SK-N-MC (cell line): ENCODE measurements around the gene JAZF1.

Experiments
- EZH2 ChIP-seq: fragments of 200-600 bp; sonication (generic); IDR thresholded peaks from one replicate; pipeline ENCODE4 v1.6.1; 2017; ENCODE audit warnings: antibody characterized with exemption
- FOXP2 ChIP-seq: optimal IDR thresholded peaks from 2 replicates; pipeline ENCODE3; 2011; ENCODE audit warnings: mild to moderate bottlenecking, moderate library complexity; ENCODE audit not compliant: insufficient read depth; ENCODE audit errors: extremely low read length, control extremely low read depth

DNA sequence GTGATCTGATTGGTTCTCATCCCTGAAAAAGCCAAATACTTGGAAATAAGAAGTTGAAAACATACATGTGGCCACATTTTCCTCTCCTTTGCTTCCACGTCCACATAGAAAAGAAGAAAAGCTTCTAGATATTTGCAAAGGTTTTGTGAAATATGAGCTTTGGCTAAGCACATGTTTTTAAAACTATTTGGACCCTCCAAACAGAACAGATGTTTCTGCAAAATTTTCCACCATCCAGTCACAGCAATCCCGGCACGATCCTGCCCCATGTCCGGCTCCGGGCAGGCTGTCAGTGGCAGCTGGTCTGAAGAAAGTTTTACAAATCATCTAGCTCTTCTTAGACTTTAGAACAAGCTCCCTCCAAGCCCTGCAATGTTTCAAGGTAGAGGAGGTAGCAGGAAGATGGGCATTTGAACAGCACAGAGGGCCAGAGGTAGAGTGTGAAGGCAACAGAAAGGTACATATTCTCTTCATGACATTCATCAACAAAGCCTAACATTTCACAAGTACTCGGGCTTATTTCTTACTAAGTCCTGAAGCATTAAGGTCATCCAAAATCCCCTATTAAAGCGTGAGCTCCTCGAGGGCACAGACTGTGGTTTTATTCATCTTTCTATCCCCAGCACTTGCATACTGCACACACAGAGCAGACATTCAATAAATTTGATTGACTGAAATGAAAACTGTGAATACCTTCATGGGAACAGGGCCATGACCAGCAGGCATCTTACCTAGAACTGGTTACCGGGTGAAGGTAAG, 110.1 kb downstream of the JAZF1 start:
- TF ChIP-seq EZH2 (no peak), FOXP2 (no peak)
